OCI-M2 (cell line): ENCODE results near the gene CTNNB1.

ENCODE experiments used
- DNase-seq: peaks from one replicate; lab custom pipeline; 2025; ENCODE audit not compliant: unreplicated experiment; lab: John Stamatoyannopoulos, UW

CTNNB1 gene

DNA sequence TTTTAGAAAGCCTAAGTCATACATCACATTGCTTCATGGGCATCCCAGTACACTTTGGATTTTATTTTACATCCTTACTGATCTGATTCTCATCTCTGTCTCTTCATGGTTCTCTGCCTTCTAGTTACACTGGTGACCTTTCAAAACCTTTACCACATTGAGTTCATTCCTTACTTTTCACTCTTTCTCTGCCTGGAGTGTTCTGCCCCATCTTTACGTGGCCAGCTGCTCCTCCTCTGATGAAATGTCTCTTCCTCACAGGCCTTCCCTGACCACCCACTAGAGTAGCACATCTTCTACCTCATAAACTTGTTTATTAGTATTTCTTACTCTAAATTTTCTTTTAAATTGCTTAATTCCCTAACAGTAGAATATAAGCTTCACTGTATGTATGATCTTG, 17.7 kb downstream of the CTNNB1 start:
- DNase-seq: no peak

DNA sequence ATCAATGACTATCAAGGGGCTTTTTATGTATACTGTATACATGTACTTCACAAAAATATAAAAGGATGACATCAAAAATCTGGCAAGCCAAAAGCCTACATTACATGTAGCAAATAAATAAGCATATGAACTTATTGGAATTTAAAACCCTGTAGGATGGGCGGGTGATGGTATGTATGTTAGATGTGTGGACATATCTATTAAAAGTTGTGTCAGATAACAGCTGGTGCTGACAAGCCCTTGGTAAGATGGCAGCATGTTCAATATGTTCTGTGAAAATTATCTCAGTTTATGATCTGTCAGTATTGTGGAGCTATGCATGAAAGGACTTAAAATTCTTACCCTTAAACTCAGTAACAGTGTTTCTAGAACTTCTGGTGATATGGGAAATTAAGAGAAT, 20.1 kb downstream of the CTNNB1 start:
- no peak for DNase-seq

DNA sequence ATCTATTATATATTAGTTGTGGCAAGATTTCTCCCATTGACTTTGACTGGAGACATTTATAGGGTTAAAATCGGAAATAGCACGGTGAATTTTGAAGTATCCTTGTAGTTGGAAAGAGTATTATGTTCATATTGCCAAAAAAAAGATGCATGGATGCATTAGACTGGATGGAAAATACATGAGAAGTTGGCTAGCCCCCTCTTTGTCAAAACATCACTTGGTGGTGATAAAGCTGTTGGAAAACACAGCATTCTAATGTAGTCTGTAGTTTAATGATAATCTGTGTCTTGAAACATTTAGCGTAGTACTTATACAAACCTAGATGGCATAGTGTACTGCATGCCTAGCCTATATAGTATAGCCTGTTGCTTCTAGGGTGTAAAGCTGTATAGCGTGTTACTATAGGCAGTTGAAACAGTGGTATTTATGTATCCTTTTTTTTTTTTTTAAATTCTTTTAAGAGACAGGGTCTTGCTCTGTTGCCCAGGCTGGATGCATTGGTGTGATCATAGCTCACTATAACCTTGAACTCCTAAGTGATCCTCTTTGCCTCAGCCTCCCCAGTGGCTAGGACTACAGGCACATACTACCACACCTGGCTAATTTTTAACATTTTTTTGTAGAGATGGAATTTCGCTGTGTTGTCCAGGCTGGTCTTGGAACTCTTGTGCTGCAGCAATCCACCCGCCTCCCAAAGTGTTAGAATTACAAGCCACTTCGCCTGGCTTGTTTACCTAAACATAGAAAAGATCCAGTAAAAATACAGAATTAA, 21.8 kb downstream of the CTNNB1 start:
- no peak for DNase-seq

DNA sequence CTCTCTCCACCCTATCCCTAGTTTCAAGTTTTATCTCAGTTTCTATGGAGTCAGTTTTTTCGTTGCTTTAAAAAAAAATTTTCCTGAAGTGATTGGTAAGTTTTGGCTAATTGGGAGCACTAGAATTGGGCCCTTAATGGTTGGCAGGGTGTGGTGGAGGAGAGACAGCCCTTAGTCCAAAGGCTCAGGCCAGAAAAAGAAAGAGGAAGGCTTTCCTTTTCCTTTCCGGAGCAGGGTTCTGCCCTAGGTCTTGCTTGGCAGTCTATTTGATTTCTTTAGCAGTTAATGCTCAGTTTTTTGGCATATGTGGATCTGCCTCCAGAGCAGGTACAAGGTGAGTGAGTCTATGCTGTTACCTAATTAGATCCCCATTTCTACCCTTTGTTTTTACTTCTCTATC, 22.7 kb downstream of the CTNNB1 start:
- no peak for DNase-seq

DNA sequence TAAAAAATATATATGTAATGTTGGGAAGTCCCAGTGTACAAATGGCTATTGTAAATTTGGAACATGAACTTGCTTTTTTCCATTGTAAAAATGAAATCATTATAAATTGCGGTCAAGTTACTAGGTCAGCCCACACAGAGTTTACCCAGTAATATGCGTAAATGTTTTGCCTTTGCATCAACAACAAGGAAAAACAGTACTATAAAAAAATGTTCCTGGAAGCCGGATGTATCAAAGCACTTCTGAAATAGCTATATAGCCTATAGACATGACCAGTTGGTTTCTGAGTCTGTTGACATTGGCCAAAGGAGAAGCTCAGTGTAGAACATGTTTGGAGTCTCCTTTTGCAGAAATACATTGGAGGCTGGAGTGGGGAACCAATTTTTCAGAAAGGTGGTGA, 23.2 kb downstream of the CTNNB1 start:
- no peak for DNase-seq

DNA sequence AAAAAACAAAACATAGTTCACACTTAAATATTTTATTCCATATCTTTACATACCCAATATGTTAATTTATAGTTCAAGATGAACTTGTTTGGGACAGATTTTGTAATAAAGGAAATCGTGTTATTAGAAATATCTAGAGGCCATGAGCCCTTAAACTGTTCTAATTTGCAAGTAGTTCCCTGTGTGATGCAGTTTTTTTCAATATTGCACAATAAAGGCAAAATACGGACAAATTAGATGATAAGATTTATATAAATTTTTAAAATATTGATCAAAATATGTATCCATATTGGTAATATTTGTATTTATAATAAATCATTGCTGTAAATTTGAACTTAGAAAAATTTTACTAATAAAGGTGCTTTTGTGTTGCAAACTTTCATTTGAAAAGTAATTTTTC, 23.8 kb downstream of the CTNNB1 start:
- DNase-seq: no peak

DNA sequence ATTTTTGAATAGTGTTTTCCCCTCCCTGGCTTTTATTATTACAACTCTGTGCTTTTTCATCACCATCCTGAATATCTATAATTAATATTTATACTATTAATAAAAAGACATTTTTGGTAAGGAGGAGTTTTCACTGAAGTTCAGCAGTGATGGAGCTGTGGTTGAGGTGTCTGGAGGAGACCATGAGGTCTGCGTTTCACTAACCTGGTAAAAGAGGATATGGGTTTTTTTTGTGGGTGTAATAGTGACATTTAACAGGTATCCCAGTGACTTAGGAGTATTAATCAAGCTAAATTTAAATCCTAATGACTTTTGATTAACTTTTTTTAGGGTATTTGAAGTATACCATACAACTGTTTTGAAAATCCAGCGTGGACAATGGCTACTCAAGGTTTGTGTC, 24.4 kb downstream of the CTNNB1 start:
- DNase-seq: no peak

DNA sequence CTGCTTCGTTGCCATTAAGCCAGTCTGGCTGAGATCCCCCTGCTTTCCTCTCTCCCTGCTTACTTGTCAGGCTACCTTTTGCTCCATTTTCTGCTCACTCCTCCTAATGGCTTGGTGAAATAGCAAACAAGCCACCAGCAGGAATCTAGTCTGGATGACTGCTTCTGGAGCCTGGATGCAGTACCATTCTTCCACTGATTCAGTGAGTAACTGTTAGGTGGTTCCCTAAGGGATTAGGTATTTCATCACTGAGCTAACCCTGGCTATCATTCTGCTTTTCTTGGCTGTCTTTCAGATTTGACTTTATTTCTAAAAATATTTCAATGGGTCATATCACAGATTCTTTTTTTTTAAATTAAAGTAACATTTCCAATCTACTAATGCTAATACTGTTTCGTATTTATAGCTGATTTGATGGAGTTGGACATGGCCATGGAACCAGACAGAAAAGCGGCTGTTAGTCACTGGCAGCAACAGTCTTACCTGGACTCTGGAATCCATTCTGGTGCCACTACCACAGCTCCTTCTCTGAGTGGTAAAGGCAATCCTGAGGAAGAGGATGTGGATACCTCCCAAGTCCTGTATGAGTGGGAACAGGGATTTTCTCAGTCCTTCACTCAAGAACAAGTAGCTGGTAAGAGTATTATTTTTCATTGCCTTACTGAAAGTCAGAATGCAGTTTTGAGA, 25.0 kb downstream of the CTNNB1 start:
- DNase-seq: no peak

DNA sequence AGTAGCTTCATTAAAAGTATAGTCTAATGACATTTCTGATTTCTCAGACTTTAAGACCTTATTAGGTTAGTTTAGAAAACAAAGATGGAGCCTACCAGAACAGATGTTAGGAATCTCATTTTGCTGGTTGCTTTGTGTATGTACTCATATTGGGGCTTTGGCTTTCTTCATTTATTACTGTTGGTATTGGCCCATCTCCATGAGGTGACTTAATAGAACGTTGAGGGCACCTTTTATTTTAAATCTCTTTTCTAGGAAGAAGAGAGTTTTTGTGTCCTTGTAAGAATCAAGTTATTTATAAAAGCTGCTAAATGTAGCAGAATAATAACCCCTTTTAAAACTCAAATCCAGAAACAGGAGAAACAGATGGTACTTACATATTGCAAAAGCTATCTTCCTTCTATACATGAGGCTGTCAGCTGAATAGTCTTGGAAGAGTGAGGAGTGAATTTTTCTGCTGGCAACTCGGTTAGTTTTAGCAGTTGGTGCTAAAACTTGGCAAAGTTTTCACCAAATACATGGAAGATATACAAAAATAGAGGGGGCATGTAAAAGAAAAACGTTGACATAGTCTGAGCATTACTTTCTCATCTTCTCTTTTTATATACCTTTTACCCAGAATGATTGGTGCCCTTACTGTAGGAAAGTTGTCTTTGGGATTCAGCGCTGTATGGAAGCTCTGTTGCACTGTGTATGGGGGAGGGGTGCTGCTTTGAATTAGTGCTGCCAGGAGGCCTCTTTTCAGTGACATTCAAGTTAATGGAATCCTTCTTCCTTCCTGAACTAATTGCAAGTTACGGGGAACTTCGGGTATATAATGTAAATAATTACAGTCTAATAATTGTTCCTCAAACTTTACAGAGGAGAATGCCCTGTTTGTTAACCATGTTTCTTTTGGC, 35.8 kb downstream of the CTNNB1 start:
- DNase-seq: no peak

DNA sequence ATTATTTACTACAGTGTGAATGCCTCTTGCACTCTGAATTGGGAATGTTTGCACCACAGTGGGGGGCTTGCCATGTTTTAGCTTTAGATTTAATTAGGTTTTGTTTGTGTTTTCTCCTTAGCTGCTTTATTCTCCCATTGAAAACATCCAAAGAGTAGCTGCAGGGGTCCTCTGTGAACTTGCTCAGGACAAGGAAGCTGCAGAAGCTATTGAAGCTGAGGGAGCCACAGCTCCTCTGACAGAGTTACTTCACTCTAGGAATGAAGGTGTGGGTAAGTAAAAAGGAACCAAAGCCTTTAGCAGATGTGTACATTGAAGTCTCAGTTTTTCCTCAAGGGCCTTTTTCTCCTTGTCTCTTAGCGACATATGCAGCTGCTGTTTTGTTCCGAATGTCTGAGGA, 36.9 kb downstream of the CTNNB1 start:
- no peak for DNase-seq

DNA sequence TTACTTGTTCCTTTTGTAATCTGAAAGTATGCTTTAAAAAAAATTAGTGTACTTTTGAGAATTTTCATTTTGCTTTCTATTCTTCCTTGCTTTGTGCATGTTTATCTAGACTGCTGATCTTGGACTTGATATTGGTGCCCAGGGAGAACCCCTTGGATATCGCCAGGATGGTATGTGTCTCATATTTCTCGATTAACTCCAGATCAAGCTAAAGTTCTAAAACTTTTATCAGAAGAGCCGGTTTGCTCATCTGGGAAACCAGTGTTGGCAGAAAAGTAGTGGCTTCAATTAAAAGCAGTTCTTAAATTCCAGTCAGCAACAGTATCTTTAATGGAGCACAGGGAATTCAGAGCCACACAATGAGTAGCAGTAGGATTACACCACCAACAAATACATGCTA, 38.6 kb downstream of the CTNNB1 start:
- DNase-seq: no peak

DNA sequence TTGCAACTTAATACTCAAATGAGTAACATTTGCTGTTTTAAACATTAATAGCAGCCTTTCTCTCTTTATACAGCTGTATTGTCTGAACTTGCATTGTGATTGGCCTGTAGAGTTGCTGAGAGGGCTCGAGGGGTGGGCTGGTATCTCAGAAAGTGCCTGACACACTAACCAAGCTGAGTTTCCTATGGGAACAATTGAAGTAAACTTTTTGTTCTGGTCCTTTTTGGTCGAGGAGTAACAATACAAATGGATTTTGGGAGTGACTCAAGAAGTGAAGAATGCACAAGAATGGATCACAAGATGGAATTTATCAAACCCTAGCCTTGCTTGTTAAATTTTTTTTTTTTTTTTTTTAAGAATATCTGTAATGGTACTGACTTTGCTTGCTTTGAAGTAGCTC, 40.3 kb downstream of the CTNNB1 start:
- no peak for DNase-seq

DNA sequence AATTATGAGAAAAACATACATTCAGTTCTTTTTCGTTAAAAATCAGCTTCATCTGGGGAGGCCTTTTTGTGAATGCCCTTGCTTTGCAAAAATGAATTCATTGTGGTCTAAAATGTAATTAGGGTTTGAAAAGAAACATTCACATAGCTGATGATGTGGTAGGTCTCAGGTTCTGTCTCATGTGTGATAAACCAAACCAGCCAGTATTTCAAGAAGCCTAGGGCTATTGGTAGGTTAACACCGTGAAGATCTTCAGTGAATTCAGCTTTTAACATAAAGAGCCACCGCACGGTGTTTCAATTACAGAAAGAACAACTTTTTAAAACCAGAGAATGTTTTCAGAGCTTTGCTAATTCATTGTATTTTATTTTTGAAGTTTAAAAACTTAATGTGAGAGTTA, 41.9 kb downstream of the CTNNB1 start:
- DNase-seq: no peak

DNA sequence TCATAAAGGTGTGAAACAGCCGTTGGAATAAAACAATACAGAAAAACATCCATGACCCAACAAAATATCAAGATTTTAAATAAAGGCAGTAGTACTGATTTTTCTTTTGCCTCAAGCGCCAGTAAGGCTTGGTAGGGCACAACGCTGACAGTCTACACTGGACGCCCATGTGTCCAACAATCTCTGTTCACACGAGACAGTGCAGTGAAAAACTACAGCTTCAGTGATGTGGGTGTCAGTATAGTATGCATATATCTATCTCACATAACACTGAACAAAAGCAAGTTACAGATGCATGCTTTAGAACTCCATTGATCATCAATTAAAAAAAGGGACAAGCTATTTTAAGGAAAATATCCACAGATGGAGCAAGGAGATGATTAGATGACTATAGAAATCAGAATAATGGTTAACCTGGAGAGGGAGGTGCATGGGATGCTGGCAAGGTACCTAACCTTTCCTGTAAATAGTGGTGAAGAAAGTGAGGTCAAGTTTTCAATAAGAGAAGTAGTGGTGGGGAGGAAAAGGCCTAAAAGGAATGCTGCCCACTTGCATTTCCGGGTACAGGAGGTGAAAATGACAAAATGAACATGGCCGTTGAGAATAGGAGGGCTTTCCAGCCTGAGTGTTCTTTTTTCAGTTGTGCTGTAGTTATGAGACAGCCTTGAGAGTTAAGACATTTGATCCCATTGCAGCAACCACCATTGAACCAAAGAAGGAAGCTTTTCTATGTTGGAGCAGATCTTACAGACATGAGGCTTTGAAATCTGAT, 42.7 kb downstream of the CTNNB1 start:
- no peak for DNase-seq

DNA sequence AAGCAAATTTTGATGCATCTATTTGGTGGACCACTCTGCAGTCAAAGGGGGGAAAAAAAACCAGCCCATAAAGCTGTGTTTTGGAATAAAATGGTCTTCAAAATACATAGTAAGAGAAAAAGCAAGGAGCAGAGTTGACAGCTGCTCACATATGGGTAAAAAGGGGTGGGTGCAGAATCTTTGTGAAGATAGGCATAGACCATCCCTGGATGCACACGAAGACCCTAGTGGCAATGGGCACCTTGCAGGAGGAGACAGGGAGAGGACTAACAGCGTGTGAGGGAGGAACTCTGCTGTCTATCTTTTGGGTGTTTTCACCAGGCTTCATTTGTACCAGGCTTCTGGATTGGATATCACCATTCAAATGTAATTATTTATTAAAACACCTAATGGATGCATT, 43.9 kb downstream of the CTNNB1 start:
- no peak for DNase-seq

DNA sequence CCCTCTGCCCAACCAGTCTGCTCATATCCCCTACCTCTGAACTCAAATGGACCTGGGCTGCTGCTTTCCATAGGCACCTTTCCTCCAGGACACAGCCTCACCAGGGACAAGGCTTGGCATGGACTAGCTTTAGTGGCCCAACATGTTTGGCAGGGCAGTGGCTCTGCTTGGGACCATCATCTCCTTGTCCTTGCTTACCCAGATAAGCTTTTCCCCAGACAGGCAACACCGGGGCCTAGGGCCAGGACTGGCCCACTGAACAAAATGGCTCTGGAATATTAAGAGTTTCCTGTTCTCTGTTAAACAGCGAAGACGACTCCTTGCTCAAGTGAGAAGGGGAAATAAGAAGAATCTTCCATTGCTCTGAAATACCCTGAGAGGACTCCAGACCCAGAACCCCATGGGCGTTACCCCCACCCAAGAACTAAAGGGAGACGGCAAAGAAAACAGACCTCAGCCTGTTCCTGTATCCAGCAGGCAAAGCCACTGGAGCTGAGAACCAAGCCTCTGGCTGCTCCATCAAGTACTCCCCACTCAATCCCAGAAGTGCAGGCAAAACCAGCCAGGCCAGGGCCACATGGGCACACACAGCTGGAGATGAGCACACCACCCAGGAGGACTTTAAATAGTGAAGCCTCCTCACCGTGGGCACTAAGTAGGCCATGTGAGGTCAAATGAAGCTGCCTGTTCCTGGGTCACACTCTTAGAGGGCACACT, 45.5 kb downstream of the CTNNB1 start:
- DNase-seq: no peak

DNA sequence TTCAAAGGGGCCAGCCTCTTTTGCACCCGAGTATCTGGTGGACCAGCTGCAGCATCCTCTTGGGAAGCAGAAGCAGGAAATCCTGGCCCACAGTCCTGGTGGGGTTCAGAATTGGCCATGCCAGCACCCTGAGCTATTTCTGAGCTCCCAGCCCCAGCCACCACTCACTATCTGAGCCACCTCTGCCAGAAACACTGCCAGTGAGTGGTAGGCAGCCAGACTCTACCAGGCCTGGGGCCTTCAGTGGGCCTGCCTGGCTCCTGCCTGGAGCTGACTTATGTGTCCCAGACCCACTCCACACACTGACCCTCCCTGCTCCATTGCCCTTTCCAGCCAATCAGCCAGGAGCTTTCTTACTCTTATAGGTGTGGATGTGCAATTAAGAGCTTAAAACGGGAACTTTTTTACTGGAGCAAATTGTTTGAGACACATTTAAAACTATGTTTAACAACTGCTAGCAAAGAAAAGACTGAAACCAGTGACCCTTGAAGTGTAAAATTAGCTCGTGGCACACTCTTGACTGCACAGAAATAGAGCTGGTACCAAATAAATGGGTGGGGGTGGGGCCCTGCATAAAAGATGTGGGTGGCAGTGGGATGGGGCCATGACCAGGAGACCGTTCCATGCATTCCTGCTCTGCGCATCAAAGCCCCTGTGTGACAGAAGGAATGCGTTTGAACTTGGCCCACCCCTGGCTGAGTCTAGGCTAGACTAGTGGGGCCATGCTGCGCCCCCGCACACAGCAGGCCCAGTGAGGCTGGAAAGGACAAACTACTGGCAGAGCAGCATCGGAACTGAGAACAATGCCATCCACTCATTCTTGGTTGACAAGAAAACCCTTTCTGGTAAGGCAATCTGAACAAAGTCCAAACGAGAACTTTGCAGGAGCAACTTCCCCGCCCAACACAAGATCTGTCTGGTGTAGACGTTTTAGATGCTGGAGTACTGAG, 48.0 kb downstream of the CTNNB1 start:
- no peak for DNase-seq

DNA sequence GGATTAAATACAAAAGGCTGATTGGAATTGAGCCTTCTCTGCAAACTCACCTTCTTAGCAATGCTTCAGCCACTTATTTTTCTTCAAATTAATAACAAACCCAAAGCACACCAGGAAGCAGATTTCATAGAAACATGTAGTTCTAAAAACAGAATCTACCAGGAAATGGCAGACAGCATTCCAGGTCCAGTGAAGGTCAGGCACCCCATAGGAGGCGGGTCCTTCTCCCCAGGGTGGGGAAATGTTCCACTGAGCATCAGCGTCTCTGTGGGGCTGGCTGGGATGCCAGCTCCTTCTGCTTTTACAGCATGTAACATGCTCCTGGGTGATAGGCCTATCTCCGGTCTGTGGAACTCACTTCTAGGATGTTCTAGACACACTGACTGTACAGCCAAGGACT, 49.2 kb downstream of the CTNNB1 start:
- DNase-seq: no peak

DNA sequence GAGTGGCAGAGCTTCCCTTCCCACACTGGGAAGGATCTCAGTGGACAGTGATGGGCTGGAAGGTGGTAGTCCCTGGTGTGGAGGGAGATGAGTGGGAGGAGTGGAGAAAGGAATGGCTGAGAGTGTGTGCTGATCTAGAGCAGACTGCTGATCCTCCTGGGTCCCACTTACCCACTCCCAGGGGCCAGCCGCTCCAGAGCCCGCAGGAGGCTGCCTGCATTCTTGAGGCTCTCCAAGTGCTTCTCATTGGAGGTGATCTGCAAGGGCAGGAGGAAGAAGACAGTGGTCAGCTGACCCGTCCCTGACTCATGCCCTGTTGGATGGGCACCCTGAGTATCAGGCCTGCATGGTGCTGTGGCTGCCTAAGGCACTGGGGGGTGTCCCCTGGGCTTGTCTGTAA, 50.0 kb downstream of the CTNNB1 start:
- no peak for DNase-seq
